ENCODE measurements around the gene PSMD11. TPM values are rescaled to one million over a fixed set of nuclear protein-coding genes. Genes with fewer than 3 reads are reported as not detected.

The PSMD11 gene
- total and polyA plus RNA-seq, 2 donors (not counting 3 experiments of a cell fraction or from before 2014, with no cell fraction given), result 59.4 to 153 TPM

- H3K27ac ChIP-seq (ENCODE audit: insufficient read depth, low read depth, low read length), result no peak overlapping the region
- FAIRE-seq, result no peak
- no peaks in the 10 kb centered on the region for H3K4me1 ChIP-seq (ENCODE audit: control insufficient read depth, extremely low read depth, insufficient read depth, low read length)
- DNase-seq (ENCODE audit: low read depth, low spot score), result no peak
- H3K9me3 ChIP-seq (replicated peaks; ENCODE audit: control insufficient read depth, insufficient read depth, low read length), result no peaks in the 10 kb centered on the region
- no TSS peak for BruUV-seq (replicated peaks)
- H3K4me2 ChIP-seq (ENCODE audit: insufficient read depth, low read length), result no peak overlapping the region
- POLR2A ChIA-PET, result no interaction called here
- TF ChIP-seq JUN (IDR thresholded peaks at IDR 0.05; ENCODE audit: borderline replicate concordance, insufficient read depth, insufficient read length, low read depth) (no peak), MAX (IDR thresholded peaks at IDR 0.05; ENCODE audit: insufficient read depth, insufficient read length) (no peak), POLR2A (IDR thresholded peaks at IDR 0.05; ENCODE audit: low read depth, low read length) (no peak), POLR2AphosphoS5 (IDR thresholded peaks at IDR 0.05; ENCODE audit: insufficient read depth, low read depth, low read length) (no peak), MYC (IDR thresholded peaks at IDR 0.05; ENCODE audit: low read depth, low read length) (no peak), EZH2 (IDR thresholded peaks at IDR 0.05; ENCODE audit: borderline replicate concordance, low read depth, low read length, severe bottlenecking) (no peak), FOS (IDR thresholded peaks at IDR 0.05; ENCODE audit: borderline replicate concordance, insufficient read depth, low read length) (no peak), CTCF (IDR thresholded peaks at IDR 0.05; ENCODE audit: extremely low read depth in 1 of 2, insufficient read depth in 1 of 2, low read depth in 1 of 2, low read length in 2 of 2) (no peak), GATA2 (IDR thresholded peaks at IDR 0.05; ENCODE audit: insufficient read depth, insufficient read length, low read depth, low read length) (no peak)
- CTCF ChIA-PET, result no interaction called here
- no peaks in the 10 kb centered on the region for H3K9me1 ChIP-seq (replicated peaks; ENCODE audit: control insufficient read depth, extremely low read depth, insufficient read depth, low read length)
- H3K36me3 ChIP-seq (ENCODE audit: control insufficient read depth in 2 of 2, extremely low read depth in 1 of 2, insufficient read depth in 2 of 2, low read length in 2 of 2), result no peaks in the 10 kb centered on the region
- intact Hi-C loops (cut with micrococcal nuclease) (no loop called here), dilution Hi-C loops (cut with MboI; ENCODE audit: extremely low pct_ligation_motif_present, low sequenced_read_pairs) (no loop called here)
- H3K79me2 ChIP-seq (ENCODE audit: control insufficient read depth, insufficient read depth, low read length), result no peaks in the 10 kb centered on the region
- no peak overlapping the region for H3K4me3 ChIP-seq (replicated peaks in 1 of 3; ENCODE audit: insufficient read depth in 1 of 3, low read depth in 1 of 3, low read length in 3 of 3)
- no peak overlapping the region for H2AFZ ChIP-seq (ENCODE audit: low read depth, low read length)
- no peaks in the 10 kb centered on the region for H4K20me1 ChIP-seq (replicated peaks; ENCODE audit: control insufficient read depth, extremely low read depth, insufficient read depth, low read length)
- H3K9ac ChIP-seq (replicated peaks; ENCODE audit: extremely low read depth, insufficient read depth, low read length), result no peak overlapping the region
- no peaks in the 10 kb centered on the region for H3K27me3 ChIP-seq (ENCODE audit: control insufficient read depth in 2 of 2, insufficient read depth in 2 of 2, low read length in 2 of 2)
These were observed 85.3 kb downstream of the PSMD11 start for GRCh38 chr17:32529604-32530003.

Small RNA genes lying within 50 kb of the gene (small RNA-seq; reads per million reads assigned to genes)
- gene AC005899.2 (ENCODE audit: insufficient read depth, insufficient read length, low read depth, low replicate concordance) (not detected), gene AC005899.6 (ENCODE audit: insufficient read depth, insufficient read length, low read depth, low replicate concordance) (not detected), gene RF00019 (ENCODE audit: insufficient read depth, insufficient read length, low read depth, low replicate concordance) (not detected)

Other genes starting within 250 kb of the PSMD11 start
- gene RHBDL3, start 178.7 kb upstream of the PSMD11 start, total RNA-seq, result 0.20 TPM in 1 of 2 replicates, not detected in the other
- 0.08 and 0.11 TPM in 2 replicates for gene RHBDL3, start 178.7 kb upstream of the PSMD11 start, polyA plus RNA-seq
- 19.1 and 21.5 TPM in 2 replicates for gene C17orf75, start 102.3 kb upstream of the PSMD11 start, total RNA-seq
- gene C17orf75, start 102.3 kb upstream of the PSMD11 start, polyA plus RNA-seq, result 6.3 and 8.8 TPM in 2 replicates
- gene ZNF207, start 94.4 kb upstream of the PSMD11 start, total RNA-seq, result 206 and 209 TPM in 2 replicates
- gene ZNF207, start 94.4 kb upstream of the PSMD11 start, polyA plus RNA-seq, result 231 and 245 TPM in 2 replicates
- gene CDK5R1, start 42.5 kb downstream of the PSMD11 start, total RNA-seq, result 3.9 and 6.1 TPM in 2 replicates
- 1.5 and 1.6 TPM in 2 replicates for gene CDK5R1, start 42.5 kb downstream of the PSMD11 start, polyA plus RNA-seq